NCI-H82 treated with DMSO at 0.1 percent for 48 hours (cell line): ENCODE measurements around the gene MAGI2.

Source experiments
- DNase-seq: peaks from one replicate; lab custom pipeline; 2025; ENCODE audit not compliant: unreplicated experiment; lab: John Stamatoyannopoulos, UW

The MAGI2 gene

GRCh38 chr7:78395298-78396036 is 1058.0 kb downstream of the MAGI2 start:
- no peak for DNase-seq

GRCh38 chr7:78389022-78389421 is 1064.4 kb downstream of the MAGI2 start:
- no peak for DNase-seq

DNA sequence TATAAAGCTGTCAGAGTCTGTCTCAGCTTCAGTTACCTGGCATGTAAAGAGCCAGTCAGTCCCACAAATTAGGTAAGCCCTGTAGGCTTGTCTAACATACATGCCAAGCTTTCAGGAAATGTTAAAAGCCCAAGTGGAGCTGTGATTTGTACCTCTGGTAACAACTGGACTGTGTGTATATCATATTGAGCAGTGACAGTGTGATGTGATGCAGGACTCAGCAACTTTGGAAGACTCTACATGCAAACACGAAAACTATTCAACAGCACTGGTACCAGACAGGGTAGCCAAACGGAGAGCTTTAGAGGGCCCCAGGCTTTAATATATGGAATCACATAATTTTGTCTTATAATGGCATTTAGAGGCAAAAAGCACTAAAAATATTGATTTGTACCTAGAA is 1066.9 kb downstream of the MAGI2 start:
- no peak for DNase-seq

DNA sequence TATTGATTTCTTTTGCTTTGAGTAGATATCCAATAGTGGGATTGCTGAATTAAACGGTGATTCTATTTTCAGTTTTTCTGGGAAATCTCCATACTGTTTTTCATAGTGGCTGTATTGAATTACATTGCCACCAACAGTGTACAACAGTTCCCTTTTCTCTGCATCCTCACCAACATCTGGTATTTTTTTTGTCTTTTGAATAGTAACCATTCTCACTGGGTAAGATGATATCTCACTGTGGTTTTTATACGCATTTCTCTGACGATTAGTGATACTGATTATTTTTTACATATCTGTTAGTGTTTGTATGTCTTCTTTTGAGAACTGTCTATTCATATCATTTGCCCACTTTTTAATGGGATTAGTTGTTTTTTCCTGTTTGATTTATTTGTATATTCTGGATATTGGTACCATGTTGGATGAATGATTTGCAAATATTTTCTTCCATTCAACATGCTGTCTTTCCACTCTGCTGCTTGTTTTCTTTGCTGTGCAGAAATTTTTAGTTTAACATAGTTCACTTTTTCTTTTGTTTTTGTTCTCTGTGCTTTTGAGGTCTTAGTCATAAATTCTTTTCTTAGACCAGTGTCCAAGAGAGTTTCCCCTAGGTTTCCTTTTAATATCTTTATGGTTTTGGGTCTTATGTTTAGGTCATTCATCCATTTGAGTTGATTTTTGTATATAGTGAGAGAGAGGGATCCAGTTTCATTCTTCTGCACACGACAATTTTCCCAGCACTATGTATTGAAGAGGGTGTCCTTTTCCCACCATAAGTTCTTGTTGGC is 1070.2 kb downstream of the MAGI2 start:
- DNase-seq, result no peak

DNA sequence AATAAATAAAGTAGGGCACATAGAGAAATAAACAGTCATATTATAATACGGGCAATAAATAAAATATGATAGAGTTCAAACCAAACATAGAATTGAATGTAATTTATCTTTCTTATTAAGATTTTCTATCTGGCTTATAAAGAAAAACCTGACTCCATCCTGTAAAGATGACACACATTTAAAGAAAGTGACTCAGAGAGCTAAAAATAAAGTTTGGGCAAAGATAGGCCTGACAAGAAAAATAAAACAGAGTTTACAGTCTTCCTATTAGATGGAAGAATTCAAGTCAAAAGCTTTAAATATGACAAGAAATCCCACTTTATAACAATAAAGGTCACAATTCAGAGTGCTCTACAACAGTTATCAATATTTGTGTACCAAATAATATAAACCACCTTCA is 1074.3 kb downstream of the MAGI2 start:
- DNase-seq, result no peak

DNA sequence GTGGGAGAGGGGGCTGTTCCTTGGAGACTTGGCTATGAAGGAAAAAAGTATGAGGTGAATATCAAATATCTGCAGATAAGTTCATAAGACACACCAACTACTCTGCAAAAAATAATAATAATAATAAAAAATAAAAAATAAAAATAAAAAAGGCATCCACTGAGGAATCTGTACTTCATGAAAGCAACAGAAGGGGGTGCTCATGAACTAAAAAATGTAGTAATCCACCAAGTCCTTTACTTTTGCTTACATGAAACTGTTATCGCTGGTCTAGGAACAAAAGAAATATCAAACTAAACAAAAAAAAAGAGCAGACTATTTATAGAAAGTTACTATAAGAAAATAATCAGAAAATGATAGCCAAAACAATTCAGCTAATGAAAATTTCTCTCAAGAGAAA is 1075.9 kb downstream of the MAGI2 start:
- no peak for DNase-seq

GRCh38 chr7:78370936-78371335 is 1082.5 kb downstream of the MAGI2 start:
- DNase-seq, result no peak

DNA sequence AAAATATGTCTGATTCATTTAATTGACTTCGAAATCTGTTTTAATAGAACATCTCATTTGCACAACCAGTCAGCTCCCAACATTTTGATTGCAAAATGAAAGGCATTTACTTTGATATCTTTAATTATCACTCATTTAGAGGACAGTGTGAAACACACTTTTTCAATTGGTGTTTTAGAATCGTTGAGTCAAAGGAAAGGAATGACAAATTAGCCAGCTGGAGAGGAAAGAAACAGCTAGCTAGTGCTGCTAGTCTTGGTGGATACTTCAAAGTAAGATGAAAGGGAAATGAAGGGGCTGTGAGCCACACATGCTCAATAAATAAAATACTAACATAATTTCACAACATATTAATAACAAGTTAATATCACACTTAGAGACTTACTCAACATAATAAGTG is 1084.7 kb downstream of the MAGI2 start:
- DNase-seq, result no peak

GRCh38 chr7:78367280-78367773 is 1086.1 kb downstream of the MAGI2 start:
- no peak for DNase-seq

DNA sequence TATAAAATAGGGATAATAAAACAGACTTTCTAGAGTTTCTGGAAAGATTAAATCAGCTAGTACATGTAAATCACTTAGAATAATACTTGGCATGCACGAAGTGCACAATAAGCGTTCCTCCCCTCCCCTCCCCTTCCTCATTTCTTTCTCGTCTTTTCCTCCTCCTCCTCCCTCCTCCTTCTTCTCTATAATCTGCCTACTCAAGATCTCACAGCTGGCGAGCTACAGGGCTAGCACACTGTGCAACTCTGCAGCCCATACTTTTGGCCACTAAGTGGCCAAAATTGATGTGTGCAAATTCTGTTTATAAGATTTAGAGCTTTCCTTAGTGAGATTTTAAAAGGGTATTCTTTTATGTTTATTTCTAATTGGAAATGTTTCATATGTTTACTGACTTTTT is 1089.6 kb downstream of the MAGI2 start:
- peak; percentile 6 for DNase-seq

- no peak for DNase-seq
Measured at GRCh38 chr7:78359836-78360235, 1093.6 kb downstream of the MAGI2 start.

DNA sequence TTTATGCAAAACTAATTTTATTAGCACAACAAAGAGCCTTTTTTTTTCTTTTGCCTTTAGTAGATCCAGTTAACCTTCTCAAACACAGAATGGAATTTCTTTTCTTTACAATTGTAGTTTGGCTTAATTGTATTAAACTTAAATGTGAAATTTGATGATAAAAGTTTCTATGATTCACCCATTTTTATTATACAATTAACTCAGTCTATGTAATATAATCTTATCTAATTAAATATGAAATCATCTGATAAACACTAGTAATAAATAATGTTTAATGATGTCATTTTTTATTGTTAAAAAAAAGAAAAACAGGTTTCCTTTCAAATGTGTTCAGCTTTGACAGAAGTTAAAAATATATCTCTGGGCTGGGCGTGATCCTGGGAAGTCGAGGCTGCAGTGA is 1095.8 kb downstream of the MAGI2 start:
- DNase-seq, result no peak

- no peak for DNase-seq
Measured at GRCh38 chr7:78355834-78356233, 1097.6 kb downstream of the MAGI2 start.

DNA sequence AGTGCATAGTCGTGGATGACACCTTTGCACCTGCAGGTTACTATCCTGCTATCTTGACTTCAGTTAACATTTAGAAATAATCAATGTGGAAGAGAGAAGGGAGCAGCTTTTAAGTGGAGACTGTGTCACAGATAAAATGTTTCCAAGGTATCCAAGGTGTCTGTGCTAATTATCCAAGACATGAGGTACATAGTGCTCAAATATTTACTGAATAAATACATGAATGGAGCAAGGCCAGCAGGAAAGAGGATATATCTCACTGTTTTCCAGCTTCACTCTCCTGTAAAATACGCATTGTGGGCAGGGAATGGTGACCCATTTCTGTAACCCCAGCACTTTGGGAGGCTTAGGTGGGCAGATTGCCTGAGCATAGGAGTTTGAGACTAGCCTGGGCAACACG is 1102.5 kb downstream of the MAGI2 start:
- no peak for DNase-seq

DNA sequence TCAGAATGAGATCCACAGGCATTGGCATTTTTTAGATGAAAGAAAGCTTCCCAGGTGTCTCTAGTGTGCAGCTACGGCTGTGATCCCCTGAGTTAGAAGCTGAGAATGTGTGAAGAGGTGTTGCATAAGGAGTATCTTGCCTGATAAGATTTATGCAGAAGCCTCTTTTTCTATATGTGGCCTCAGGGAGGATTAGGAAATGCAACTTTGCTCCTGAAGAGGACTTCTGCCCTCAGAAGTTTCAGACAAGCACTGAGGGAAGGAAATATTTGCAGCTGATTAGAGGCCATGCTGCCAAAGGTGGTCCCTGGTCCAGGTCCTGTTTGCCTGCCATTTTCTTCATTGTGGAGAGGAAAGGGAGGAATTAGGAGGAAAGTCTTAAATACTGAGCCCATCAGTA is 1103.1 kb downstream of the MAGI2 start:
- no peak for DNase-seq

- DNase-seq, result no peak
Measured at GRCh38 chr7:78346827-78347226, 1106.6 kb downstream of the MAGI2 start.

- DNase-seq, result no peak
Measured at GRCh38 chr7:78345979-78346378, 1107.5 kb downstream of the MAGI2 start.

GRCh38 chr7:78345293-78345911 is 1108.1 kb downstream of the MAGI2 start:
- no peak for DNase-seq

DNA sequence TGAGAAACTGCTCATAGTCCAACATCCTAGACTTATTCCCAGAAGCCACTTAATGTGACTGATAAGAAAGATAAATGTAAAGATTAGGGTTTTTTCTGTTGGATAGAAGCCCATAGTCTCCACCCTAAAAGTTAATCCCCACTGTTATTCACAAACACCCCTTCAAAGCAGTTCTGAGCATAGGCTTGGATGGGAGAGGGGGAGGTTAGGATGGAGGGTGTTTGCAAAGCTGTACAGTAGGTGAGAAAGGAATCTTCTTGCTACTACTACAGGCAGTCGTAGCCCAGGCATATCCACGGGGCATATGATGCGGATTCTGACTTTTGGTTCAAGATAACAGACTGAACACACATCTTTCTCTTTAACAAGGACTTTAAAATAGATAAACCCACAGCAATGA is 1119.0 kb downstream of the MAGI2 start:
- DNase-seq, result peak; percentile 20

DNA sequence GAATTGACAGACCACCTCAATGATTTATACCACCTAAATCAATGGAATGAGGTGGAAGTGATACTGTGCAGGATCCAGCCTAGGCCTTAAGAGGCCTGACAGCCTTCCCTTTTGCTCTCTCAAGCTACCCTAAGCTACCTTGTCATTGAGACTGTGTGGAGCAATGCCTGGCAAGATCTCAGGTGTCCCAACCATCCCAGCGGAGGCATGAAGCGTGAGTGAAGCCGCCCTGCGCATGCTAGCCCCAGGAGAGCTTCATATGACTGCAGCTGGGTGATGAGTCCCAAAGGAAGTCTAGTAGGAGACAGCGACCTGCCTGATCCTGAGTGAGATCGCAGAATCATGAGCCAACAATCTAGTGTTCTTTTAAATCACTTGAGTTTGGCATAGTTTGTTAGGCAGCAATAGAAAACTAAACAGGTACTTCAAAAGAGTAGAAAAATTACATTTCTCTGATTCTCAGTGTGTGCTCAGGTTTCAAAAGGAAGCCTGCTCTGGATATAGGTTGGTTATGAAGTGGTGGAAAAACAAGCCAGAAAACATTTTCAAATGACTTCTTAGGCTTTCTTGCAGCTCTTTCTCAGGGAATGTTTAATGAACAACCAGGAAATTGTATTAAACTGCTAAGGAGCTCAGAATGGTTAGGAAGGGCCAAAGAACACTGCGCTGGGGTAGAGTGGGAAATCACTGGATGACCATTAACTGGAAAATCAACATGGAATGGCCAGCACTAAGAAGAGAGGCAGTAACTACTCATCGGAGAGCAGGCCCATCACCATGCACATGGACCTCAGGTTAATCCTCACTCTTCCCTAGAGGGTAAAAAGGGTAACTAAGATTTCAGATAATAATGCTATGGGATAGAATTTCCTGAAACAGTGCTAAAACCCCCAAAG is 1119.7 kb downstream of the MAGI2 start:
- DNase-seq, result no peak
